DMS153 (cell line): ENCODE data around the gene CDK14.
A peak's percentile ranks its signal among the peaks of the same experiment; 100 is the strongest.

Experiments
- DNase-seq: peaks from one replicate; lab custom pipeline; 2025; lab: John Stamatoyannopoulos, UW

The CDK14 gene

GRCh38 chr7:90596671-90597562 lies 796 bp downstream of the CDK14 start:
- DNase-seq = no peak

- no peak for DNase-seq
Measured at GRCh38 chr7:90597563-90598253, 1.6 kb downstream of the CDK14 start.

GRCh38 chr7:90599038-90599437 lies 2.9 kb downstream of the CDK14 start:
- no peak for DNase-seq

GRCh38 chr7:90599892-90600555 lies 3.9 kb downstream of the CDK14 start:
- no peak for DNase-seq

DNA sequence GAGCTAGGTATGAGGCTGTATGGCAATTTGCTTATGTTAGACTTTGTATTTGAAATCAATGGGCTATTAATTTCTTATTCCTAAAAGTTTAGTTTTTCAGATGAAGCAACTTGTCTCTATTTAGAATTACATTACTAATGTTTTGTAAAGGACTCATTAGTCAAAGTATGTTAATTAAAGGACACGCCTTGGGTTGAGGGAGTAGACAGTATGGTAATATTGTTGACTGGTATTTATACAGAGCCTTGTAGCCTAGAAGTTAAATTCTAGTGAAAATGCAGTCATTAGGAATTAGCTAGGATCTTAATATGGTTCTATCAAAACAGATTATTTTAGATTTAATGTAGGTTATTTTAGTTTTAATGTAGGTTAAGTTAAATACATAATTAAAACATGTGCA lies 6.2 kb downstream of the CDK14 start:
- DNase-seq = no peak

GRCh38 chr7:90603346-90603745 lies 7.2 kb downstream of the CDK14 start:
- no peak for DNase-seq

- no peak for DNase-seq
Measured at GRCh38 chr7:90604383-90604782, 8.3 kb downstream of the CDK14 start.

- peak; percentile 13 for DNase-seq
Measured at GRCh38 chr7:90605055-90605454, 8.9 kb downstream of the CDK14 start.

DNA sequence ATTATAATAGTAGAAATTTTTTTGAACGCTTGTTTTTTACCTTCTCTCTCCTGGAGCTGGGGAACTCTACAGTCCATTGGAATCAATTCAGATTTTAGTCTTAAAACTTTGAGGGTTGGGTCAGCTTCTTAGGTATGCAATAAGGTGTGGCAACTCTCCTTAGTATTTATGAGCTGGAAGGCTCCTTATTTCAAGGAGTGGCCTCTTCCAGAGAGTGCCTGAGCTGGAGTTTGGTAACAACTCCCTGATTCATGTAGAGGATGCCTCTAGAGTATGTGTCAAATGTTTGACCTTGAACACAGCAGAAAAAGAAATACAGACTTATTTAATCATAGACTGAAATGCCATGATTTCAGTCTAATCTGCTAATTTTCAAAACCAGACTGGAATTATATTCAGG lies 11.1 kb downstream of the CDK14 start:
- no peak for DNase-seq

- no peak for DNase-seq
Measured at GRCh38 chr7:90610105-90610504, 14.0 kb downstream of the CDK14 start.

DNA sequence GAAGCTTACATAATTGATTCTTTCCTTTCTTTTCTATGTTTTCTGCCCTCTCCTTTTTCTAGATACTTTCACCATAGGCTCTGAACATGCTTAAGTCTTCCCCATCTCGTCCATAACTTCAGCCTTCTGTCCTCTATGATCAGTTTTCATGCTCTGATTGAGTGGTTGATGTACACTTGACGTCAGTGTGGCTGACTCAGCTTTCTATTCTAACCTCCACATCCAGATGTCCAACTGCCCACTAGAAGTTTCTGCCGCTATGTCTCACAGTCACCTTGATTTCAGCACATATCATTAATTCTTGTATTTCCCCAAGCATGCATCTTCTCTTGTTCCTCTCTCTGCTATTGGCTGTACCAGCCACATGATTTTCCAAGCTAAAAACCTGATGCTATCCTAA lies 15.0 kb downstream of the CDK14 start:
- no peak for DNase-seq

DNA sequence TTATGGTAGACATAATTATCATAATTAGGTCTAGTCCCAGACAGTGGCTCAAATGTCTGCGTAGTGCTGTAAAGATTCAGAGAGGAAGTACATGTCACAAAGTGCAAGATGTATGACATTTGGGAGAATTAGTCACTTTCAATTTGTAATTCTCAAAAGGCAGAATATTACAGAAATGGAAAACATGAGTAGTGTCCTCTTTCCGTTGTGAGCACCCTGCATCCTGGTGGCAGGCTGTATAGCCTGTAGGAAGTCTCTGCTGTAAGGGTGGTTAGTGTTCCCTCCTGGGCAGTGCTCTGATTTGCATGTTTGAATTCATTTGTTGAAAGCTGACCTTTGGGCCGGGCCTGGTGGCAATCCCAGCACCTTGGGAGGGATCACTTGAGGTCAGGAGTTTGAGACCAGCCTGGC lies 17.0 kb downstream of the CDK14 start:
- no peak for DNase-seq

GRCh38 chr7:90617442-90617841 lies 21.3 kb downstream of the CDK14 start:
- DNase-seq = no peak

GRCh38 chr7:90618876-90619275 lies 22.8 kb downstream of the CDK14 start:
- peak; percentile 69 for DNase-seq

- DNase-seq = no peak
Measured at GRCh38 chr7:90621125-90621746, 25.1 kb downstream of the CDK14 start.

DNA sequence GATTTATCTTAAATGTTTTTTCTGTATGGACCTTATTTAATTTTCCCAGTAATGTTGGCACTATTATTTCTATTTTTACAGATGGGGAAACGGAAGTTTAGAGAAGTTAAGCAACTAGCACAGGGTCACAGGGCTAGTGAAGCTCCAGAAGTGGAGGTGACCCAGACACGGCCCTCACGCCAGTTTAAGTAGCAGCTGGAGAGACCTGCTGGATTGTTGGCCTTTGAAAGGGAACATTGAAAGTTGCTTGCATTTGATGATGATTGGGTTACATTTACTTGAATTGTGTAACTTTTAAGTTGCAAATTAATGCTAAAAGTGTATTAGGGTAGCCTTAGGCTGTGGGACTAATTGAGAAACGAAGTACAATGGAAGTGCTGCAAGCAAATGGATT lies 25.6 kb downstream of the CDK14 start:
- DNase-seq = no peak

- no peak for DNase-seq
Measured at GRCh38 chr7:90622670-90623069, 26.5 kb downstream of the CDK14 start.

- DNase-seq = no peak
Measured at GRCh38 chr7:90624225-90624911, 28.2 kb downstream of the CDK14 start.

GRCh38 chr7:90625051-90625450 lies 28.9 kb downstream of the CDK14 start:
- DNase-seq = no peak

GRCh38 chr7:90625562-90625961 lies 29.4 kb downstream of the CDK14 start:
- no peak for DNase-seq

DNA sequence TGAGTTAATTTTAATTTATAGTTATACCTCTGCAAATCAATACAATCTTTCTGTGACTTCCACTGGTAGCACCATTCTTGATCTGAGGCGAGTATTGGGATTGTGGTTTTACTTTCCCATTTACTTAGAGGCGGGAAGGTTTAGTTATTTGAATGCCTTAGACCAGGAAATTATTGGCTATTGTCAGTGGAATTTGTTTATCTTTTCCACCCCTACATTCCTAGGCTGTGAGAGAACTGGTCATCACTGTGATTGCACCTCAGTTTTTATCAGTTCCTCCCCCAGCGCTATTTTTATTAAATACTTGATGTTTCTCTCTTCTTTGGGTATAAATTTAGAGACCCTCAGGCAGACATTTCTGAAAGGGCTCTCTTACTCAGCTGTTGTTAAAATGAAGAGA lies 29.9 kb downstream of the CDK14 start:
- DNase-seq = no peak
